GM18520 (cell line): ENCODE results near the gene TMEM117.
"Not testable (repeated sequence)": the region's sequence is repeated elsewhere in the genome, so short reads cannot be mapped to it uniquely, and the experiment has no call there.

ENCODE experiments used
- ATAC-seq: cut with Tn5 transposase; IDR thresholded peaks from one replicate; pipeline ENCODE4 v1.9.1; 2021; ENCODE audit not compliant: unreplicated experiment

Gene TMEM117

DNA sequence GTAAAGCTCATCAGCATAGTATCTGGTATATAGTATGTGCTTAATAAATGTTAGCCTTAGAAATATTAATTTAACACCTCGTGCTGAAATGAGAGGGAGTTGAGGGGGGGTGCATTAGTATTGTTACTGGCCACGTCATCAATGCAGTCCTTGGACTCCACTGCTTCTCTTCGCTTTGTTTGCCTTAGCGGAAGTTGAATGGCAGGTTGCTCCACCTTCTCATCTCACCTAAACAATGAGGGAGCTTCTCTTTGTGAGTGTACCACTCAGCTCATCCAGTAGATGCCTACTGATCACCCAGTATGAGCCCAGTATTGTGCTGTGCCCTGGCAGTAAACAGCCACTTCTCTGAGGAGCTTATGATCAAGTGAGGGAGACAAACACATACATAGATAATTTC lies 4.5 kb downstream of the TMEM117 start:
- no peak for ATAC-seq

GRCh38 chr12:43841253-43841652 lies 5.4 kb downstream of the TMEM117 start:
- ATAC-seq, result no peak

DNA sequence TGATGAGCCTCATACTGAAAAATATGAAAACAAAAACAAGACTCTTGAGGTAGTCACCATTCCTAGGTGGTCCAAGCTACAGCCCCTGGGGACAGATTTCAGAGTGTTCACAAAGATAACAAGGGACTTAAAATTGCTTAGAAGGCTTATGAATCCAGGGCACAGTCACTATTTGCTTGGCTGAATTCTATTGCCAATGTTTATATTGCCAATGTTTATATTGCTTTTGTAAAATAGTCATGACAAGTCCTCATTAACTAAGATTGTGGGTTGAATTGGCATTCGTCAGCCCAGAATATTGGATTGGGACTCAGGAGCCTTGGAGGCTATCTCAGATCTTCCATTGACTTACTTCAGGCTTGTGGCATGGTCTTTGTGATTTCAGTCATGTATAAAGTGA lies 6.4 kb downstream of the TMEM117 start:
- ATAC-seq, result no peak

DNA sequence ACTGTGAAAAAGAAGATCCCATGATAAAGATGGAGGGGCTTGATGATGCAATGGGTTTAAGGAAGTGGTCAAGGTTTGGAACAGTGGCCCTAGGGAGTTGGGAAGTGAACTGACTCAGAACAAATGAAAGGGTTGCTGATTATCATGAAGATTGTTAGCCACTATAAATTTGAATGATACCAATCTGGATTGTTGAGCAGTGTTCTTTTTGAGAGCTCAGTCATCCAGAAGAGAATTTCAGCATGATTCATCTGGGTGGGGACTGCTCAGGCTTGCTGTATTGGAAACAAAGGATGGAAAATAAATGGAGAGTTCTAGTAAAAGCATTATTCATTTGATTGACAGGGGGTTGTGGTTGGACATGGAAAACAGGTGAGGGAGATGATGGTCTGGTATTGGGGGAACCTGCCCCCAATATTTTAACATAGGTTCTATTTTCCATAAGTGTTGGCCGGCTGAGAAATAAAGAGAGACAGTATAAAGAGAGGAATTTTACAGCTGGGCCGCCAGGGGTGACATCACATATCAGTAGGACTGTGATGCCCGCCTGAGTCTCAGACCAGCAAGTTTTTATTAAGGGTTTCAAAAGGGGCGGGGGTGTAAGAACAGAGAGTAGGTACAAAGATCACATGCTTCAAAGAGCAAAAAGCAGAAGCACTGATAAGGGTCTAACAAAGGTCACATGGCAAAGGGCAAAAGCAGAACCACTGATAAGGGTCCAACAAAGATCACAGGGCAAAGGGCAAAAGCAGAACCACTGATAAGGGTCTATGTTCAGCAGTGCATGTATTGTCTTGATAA lies 11.7 kb downstream of the TMEM117 start:
- not testable (repeated sequence) for ATAC-seq

- no peak for ATAC-seq
Observed at GRCh38 chr12:43848226-43848507, 12.3 kb downstream of the TMEM117 start.

DNA sequence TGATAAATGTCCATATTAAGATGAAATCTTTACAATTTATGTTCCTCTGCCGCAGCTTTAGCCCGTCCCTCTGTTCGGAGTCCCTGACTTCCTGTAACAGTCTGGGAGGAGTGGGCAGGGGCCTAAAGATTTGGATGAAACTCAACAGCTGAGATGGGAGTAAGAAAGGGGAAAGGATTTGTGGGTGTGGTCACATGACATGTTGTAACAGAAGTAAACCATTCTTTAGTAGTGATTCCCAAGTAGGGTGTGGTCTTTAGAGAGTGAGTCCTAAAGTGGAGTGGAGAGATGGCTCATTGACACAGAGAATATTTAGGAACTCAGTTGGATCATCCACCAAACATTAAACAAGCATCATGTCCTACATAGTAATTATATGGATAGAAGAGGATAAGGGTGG lies 12.9 kb downstream of the TMEM117 start:
- ATAC-seq, result no peak

DNA sequence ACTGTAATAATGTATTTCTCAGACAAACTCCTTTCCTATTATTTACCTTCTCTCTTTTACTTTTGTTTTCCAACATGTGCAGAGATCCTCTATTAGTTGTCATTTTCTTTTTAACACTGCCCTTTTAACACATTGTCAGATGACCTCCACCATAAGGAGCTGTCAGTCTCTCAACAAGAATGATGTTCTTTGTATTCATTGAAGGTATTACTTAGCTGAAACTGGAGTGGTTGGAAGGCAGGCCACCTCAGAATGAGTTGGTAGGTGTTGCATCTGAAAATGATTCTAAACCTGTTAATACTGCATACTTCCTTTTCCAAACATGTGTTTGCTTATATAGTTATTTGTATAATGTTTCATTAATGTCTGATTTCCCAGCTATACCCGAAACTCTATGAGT lies 16.9 kb downstream of the TMEM117 start:
- peak; percentile 59 for ATAC-seq

DNA sequence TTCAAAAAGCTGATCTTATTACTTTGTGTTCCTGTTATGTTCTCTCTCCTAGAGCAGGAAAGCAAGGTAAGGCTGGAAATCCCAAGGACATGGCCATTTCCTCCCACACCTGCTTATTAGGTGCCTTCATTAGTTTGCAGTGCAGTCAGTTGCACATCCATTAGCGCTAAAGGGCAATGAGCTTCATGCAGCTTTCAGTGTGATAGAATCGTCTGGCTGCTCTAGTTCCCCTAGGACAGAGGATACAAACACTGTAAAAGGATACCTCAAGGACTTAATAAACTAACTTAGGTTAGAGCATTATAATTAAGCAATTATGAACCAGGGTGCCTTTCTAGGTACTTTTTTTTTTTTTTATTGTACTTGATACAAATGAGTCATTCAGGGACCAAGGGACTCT lies 21.1 kb downstream of the TMEM117 start:
- ATAC-seq, result no peak

- ATAC-seq, result no peak
Observed at GRCh38 chr12:43858096-43858495, 22.2 kb downstream of the TMEM117 start.

GRCh38 chr12:43858991-43859390 lies 23.1 kb downstream of the TMEM117 start:
- ATAC-seq, result no peak

DNA sequence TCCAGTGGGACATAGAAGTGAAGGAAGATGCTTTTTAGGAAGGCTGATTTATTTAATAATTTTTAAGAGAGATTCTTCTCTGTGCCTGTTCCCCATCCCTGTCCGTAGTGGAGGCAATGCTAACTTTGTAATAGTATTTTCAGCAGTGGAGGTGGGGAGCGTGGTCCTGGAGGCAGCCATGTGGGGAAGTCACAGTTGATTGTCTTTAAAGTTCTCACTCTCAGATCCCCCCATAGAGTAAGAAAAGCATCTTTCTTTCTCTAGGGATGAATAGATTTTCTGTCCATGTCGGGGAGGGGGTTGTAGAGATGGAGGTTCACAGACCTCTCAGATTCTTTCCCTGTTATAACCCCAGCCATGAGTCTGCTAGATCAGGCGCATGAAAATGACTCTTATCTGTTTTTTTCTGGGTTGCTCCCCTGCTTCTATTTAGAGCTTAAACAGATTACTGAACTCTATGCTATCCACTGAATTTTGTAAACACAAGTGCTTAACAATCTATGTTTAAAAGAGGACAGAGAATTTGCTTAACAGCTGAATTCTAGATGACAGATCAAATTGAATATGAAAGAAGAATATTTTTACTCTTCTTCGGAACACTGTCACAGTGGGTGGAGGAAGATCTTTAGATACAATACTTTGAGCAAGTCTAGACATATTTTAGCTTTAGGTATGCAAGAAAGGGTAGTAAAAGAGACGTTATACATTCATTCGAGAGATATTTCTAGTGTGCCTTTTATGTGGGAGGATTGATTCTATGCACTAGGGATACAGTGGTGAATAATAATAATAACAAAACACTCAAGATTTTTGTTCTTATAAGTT lies 25.3 kb downstream of the TMEM117 start:
- ATAC-seq, result no peak

DNA sequence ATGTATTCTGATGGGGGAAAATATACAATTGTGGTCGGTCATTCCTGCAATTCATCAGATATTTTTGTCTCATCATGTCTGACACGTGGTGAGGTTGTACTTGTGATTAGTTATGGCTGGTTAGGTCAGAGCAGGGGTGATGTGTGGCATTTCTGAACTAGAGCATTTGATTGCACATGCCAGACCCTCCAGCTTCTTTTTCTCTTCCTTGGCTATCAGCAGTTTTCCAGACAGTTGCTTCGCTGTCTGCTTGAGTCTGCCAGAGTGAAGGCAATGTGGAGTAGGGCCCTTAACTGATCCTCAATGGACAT lies 25.9 kb downstream of the TMEM117 start:
- no peak for ATAC-seq

DNA sequence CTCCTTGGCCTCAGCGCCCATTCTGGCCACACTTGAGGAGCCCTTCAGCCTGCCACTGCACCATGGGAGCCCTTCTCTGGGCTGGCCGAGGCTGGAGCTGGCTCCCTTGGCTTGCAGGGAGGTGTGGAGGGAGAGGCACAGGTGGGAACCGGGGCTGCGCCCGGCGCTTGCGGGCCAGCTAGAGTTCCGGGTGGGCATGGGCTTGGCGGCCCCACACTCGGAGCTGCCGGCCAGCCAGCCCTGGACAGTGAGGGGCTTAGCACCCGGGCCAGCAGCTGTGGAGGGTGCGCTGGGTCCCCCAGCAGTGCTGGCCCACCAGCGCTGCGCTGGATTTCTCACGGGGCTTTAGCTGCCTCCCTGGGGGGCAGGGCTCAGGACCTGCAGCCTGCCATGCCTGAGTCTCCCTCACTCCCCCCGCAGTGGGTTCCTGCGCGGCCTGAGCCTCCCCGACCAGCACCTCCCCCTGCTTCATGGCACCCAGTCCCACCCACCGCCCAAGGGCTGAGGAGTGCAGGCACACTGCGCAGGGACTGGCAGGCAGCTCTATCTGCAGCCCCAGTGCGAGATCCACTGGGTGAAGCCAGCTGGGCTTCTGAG lies 28.0 kb downstream of the TMEM117 start:
- no peak for ATAC-seq

- not testable (repeated sequence) for ATAC-seq
Observed at GRCh38 chr12:43864557-43864956, 28.7 kb downstream of the TMEM117 start.

GRCh38 chr12:43869184-43869583 lies 33.3 kb downstream of the TMEM117 start:
- no peak for ATAC-seq

- not testable (repeated sequence) for ATAC-seq
Observed at GRCh38 chr12:43869765-43870164, 33.9 kb downstream of the TMEM117 start.

- not testable (repeated sequence) for ATAC-seq
Observed at GRCh38 chr12:43871258-43871657, 35.4 kb downstream of the TMEM117 start.

DNA sequence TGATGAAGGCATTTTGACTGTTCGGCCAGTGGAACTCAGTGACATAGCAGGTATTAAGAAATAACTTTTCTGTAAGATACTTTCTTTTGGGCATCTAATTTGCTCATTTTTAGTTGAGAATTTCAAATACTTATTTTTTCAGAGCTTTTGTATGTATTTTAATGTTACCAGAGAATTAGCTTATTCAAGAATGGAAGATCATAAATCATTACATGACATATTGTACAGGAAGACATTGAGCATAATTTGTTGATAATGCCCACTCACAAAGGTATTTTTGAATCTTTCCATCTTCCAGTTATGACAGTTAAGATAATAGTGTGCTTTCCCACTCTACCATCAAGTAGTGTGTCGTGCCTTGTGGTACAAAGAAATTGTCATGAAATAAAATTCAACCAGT lies 36.5 kb downstream of the TMEM117 start:
- no peak for ATAC-seq

GRCh38 chr12:43878050-43878449 lies 42.2 kb downstream of the TMEM117 start:
- no peak for ATAC-seq

DNA sequence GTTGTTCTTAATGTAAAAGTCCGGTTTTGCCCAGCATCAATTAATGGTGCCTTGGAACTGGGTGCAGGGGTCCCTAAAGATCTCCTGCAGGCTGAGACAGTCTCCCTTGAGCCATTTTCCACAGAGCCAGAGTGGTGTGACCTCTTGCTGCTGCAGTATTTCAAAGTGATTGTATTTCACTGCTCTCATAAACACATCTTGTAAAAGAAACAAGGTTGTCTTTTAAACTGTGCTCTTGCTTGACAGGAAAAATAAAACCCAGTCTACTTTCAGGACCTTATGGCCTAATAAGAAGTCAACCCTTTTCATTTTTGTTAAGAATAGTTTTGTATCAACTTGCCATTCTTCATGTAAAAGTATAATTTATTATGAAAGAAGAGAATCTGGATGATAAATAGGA lies 44.7 kb downstream of the TMEM117 start:
- ATAC-seq, result no peak

GRCh38 chr12:43882578-43883178 lies 46.8 kb downstream of the TMEM117 start:
- ATAC-seq, result peak; percentile 82

GRCh38 chr12:43883311-43883710 lies 47.4 kb downstream of the TMEM117 start:
- ATAC-seq, result no peak
